Measurements from ENCODE around the gene PRICKLE1. TPM values are rescaled to one million over a fixed set of nuclear protein-coding genes. Genes with fewer than 3 reads are reported as not detected.

The PRICKLE1 gene
- total and polyA plus RNA-seq, 9 of the 15 experiments (the other 6 are each of a cell fraction or from before 2014, with no cell fraction given): 0.22 to 0.85 (median 0.31) TPM

- TF ChIP-seq, protein P1, sequence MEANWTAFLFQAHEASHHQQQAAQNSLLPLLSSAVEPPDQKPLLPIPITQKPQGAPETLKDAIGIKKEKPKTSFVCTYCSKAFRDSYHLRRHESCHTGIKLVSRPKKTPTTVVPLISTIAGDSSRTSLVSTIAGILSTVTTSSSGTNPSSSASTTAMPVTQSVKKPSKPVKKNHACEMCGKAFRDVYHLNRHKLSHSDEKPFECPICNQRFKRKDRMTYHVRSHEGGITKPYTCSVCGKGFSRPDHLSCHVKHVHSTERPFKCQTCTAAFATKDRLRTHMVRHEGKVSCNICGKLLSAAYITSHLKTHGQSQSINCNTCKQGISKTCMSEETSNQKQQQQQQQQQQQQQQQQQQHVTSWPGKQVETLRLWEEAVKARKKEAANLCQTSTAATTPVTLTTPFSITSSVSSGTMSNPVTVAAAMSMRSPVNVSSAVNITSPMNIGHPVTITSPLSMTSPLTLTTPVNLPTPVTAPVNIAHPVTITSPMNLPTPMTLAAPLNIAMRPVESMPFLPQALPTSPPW (CRISPR knock-in tag; IDR thresholded peaks at IDR 0.05): peak; percentile 8; the same call in 1 of the 2 replicates
- no peak for TF ChIP-seq ZNF707 (CRISPR knock-in tag; conservative IDR thresholded peaks at IDR 0.05)
- no peak for TF ChIP-seq PHF21A (IDR thresholded peaks at IDR 0.05; ENCODE audit: borderline replicate concordance, low read depth)
- TF ChIP-seq ZNF584 (CRISPR knock-in tag; IDR thresholded peaks at IDR 0.05; ENCODE audit: low read depth): no peak
- no peak for TF ChIP-seq NFE2L1 (tag; IDR thresholded peaks at IDR 0.05; ENCODE audit: borderline replicate concordance, low read depth)
Observed at GRCh38 chr12:42482041-42482747, 107.4 kb downstream of the PRICKLE1 start (continued).

DNA sequence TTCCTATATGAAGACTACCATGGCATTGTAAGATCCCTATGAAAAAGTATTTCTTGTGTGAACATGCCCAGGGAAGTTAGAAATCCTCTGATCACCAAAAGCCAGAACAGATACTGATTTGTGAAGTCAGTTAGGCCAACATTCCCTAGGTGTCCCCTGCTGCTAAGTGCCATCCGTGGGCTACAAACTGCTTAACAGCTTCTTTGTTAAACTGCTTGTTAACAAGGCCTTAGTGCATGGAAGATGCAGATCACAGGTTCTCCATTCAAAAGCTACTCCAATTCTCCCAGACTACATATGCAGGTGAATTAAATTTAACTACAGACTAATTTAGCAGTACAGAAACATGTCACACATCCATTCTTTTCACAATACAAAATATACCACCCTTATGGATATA lies 108.2 kb downstream of the PRICKLE1 start:
- Histone ChIP-seq H3K9me1 (ENCODE audit: control insufficient read depth, insufficient read depth, low read length) (no peaks in the 10 kb centered on the region), H3K4me2 (ENCODE audit: insufficient read depth, low read length) (no peak overlapping the region), H3K9ac (ENCODE audit: insufficient read depth in 1 of 2, low read depth in 2 of 2, low read length in 2 of 2) (no peak overlapping the region), H3K27ac (ENCODE audit: extremely low read depth, low read depth, low read length) (no peak overlapping the region), H3K4me1 (replicated peaks in 1 of 2; ENCODE audit: control insufficient read depth in 2 of 2, insufficient read depth in 2 of 2, low read length in 2 of 2) (peaks cover 7 to 18% of the 10 kb centered on the region in 2 experiments; a peak in 4 of 5 replicates), H3K36me3 (ENCODE audit: control insufficient read depth, insufficient read depth, low read length) (no peaks in the 10 kb centered on the region), H3K9me3 (replicated peaks; ENCODE audit: control insufficient read depth, insufficient read depth, low read depth, low read length) (0 out of 2 replicates have a peak, but pooled peaks cover 2% of the 10 kb centered on the region), H4K20me1 (replicated peaks; ENCODE audit: control insufficient read depth, insufficient read depth, low read length) (no peaks in the 10 kb centered on the region), H3K4me3 (no peak overlapping the region), H3K79me2 (ENCODE audit: control insufficient read depth, insufficient read depth, low read length) (no peaks in the 10 kb centered on the region), H2AFZ (ENCODE audit: low read depth, low read length) (no peak overlapping the region), H3K27me3 (ENCODE audit: control insufficient read depth in 2 of 2, insufficient read depth in 2 of 2, low read length in 2 of 2) (no peaks in the 10 kb centered on the region)
- intact Hi-C loops (cut with micrococcal nuclease): no loop called here
- TF ChIP-seq THAP7 (CRISPR knock-in tag; IDR thresholded peaks at IDR 0.05) (no peak), ERF (CRISPR knock-in tag; IDR thresholded peaks at IDR 0.05) (no peak), HEY1 (CRISPR knock-in tag; IDR thresholded peaks at IDR 0.05; ENCODE audit: borderline replicate concordance) (no peak), POLR2AphosphoS2 (IDR thresholded peaks at IDR 0.05; ENCODE audit: low read length) (no peak), FUS (optimal IDR thresholded peaks at IDR 0.05; ENCODE audit: low read depth, low read length) (no peak)
- TF ChIP-seq, protein P1 (CRISPR knock-in tag; IDR thresholded peaks at IDR 0.05): no peak
- ATAC-seq (no peak), DNase-seq (ENCODE audit: extremely low read depth in 1 of 4, low spot score in 3 of 4) (no peak), FAIRE-seq (no peak)
- in situ Hi-C loops (cut with MboI): no loop called here
- WGBS (ENCODE audit: insufficient coverage, low coverage, missing lambda C conversion rate): 23% methylated on average over 1 of the region's 1 CpG
- no TSS peak for BruUV-seq (replicated peaks)
- CTCF ChIA-PET (ENCODE audit: low intra/inter-chr PET ratio): no interaction called here
- POLR2A ChIA-PET: interaction anchor here (1.4 kb wide), 1 partner anchor 20 kb away, joined by 4 read pairs; no protein-coding TSS in a partner anchor
